Spinal cord (tissue), 10 donors: Measurements from ENCODE around the gene MT1F. TPM values are rescaled to one million over a fixed set of nuclear protein-coding genes. Genes with fewer than 3 reads are reported as not detected.
"Not testable (repeated sequence)": the region's sequence is repeated elsewhere in the genome, so short reads cannot be mapped to it uniquely, and the experiment has no call there.

Experiments used
- DNase-seq, 6 donors: peaks; one replicate each; pipeline versions ENCODE4 v3.0.0 to v3.0.0-alpha.2; 2013 to 2015; ENCODE audit warnings: low spot score in 6 of 6, low read depth in 4 of 6
- H3K27ac ChIP-seq: one replicate; pipeline ENCODE4 v1.5.1; 2013; ENCODE audit warnings: low read depth, low read length, control low read depth
- H3K27me3 ChIP-seq: one replicate; pipeline ENCODE4 v1.6.1; 2013; ENCODE audit warnings: low read length; ENCODE audit not compliant: control insufficient read depth, insufficient read depth
- H3K36me3 ChIP-seq: one replicate; pipeline ENCODE4 v1.6.1; 2013; ENCODE audit warnings: low read length; ENCODE audit not compliant: control insufficient read depth, insufficient read depth
- H3K4me1 ChIP-seq: one replicate; pipeline ENCODE4 v1.6.1; 2013; ENCODE audit warnings: low read length; ENCODE audit not compliant: control insufficient read depth, insufficient read depth
- H3K4me3 ChIP-seq: one replicate; pipeline ENCODE4 v1.5.1; 2013; ENCODE audit warnings: low read depth, low read length, control low read depth
- H3K9me3 ChIP-seq: one replicate; pipeline ENCODE4 v1.6.1; 2013; ENCODE audit warnings: low read length; ENCODE audit not compliant: control insufficient read depth, insufficient read depth
- WGBS: methylation state at CpG from one replicate; pipeline ENCODE4 v1.1.5; 2013; ENCODE audit warnings: missing lambda C conversion rate; ENCODE audit not compliant: insufficient coverage; 5-methylcytosine and 5-hydroxymethylcytosine counted together
- polyA plus RNA-seq, 2 donors: library from polyadenylated mRNA; unstranded; fragments of 120-200 nt; gene quantifications; one replicate each; pipeline ENCODE4 v1.2.1, GENCODE V29; 2013; ENCODE audit not compliant: insufficient read length in 2 of 2
- total RNA-seq, 2 donors: library from RNA; depleted of rRNA in 1 of 2; stranded (reverse); fragments of 120-200 nt in 1 of 2; fragments of >200 nt in 1 of 2; gene quantifications; one replicate each; pipeline versions ENCODE4 v1.2.3 to v1.2.4, GENCODE V29; 2013 to 2014
- donor health status: healthy.

MT1F gene
- total and polyA plus RNA-seq, 4 donors = 3.6 to 31.0 (median 13.0) TPM

- Histone ChIP-seq H3K27ac (no peak overlapping the region), H3K4me3 (no peak overlapping the region), H3K27me3 (peaks cover 71% of the 10 kb centered on the region), H3K9me3 (no peaks in the 10 kb centered on the region), H3K36me3 (no peaks in the 10 kb centered on the region), H3K4me1 (peaks cover 18% of the 10 kb centered on the region)
- WGBS = 22% methylated on average over 1 of the region's 2 CpGs
- DNase-seq = no peak
Measured at GRCh38 chr16:56670620-56670934, 12.8 kb downstream of the MT1F start.

- not testable (repeated sequence) for H3K9me3 ChIP-seq, H3K36me3 ChIP-seq, H3K4me3 ChIP-seq, H3K27ac ChIP-seq
- peak in 1 of 6 donors; percentile 31 for DNase-seq
- peaks cover 26% of the 10 kb centered on the region for H3K4me1 ChIP-seq
- 83% methylated on average over 1 of the region's 2 CpGs for WGBS
- H3K27me3 ChIP-seq = peaks cover 79% of the 10 kb centered on the region
Measured at GRCh38 chr16:56671691-56672090, 13.9 kb downstream of the MT1F start.

- WGBS = 54% methylated on average over 2 of the region's 3 CpGs
- peaks cover 78% of the 10 kb centered on the region for H3K27me3 ChIP-seq
Measured at GRCh38 chr16:56672171-56672570, 14.4 kb downstream of the MT1F start.

GRCh38 chr16:56672761-56673536 is 15.2 kb downstream of the MT1F start:
- peaks cover 75% of the 10 kb centered on the region for H3K27me3 ChIP-seq
- WGBS = 100% methylated on average over 5 of the region's 11 CpGs

More at GRCh38 chr16:56672171-56672570, 14.4 kb downstream of the MT1F start:
- not testable (repeated sequence) for H3K9me3 ChIP-seq, H3K4me3 ChIP-seq, H3K27ac ChIP-seq, DNase-seq, H3K36me3 ChIP-seq
- H3K4me1 ChIP-seq = peaks cover 26% of the 10 kb centered on the region

GRCh38 chr16:56673921-56674320 is 16.2 kb downstream of the MT1F start:
- H3K36me3 ChIP-seq = no peaks in the 10 kb centered on the region
- no peaks in the 10 kb centered on the region for H3K9me3 ChIP-seq
- peaks cover 65% of the 10 kb centered on the region for H3K27me3 ChIP-seq
- DNase-seq = peak in 2 of 6 donors; percentile 23 to 58
- H3K27ac ChIP-seq = no peak overlapping the region
- no peak overlapping the region for H3K4me3 ChIP-seq
- H3K4me1 ChIP-seq = peaks cover 16% of the 10 kb centered on the region
- 51% methylated on average over 12 of the region's 12 CpGs for WGBS

More at GRCh38 chr16:56672761-56673536, 15.2 kb downstream of the MT1F start:
- peaks cover 21% of the 10 kb centered on the region for H3K4me1 ChIP-seq
- H3K36me3 ChIP-seq = no peaks in the 10 kb centered on the region
- no peak overlapping the region for H3K27ac ChIP-seq
- no peaks in the 10 kb centered on the region for H3K9me3 ChIP-seq
- no peak overlapping the region for H3K4me3 ChIP-seq
- DNase-seq = no peak

- not testable (repeated sequence) for DNase-seq, H3K4me3 ChIP-seq, H3K36me3 ChIP-seq, H3K9me3 ChIP-seq, H3K27ac ChIP-seq
- peaks cover 11% of the 10 kb centered on the region for H3K4me1 ChIP-seq
- WGBS = 66% methylated on average over 5 of the region's 6 CpGs
- H3K27me3 ChIP-seq = peaks cover 59% of the 10 kb centered on the region
Measured at GRCh38 chr16:56674570-56674969, 16.8 kb downstream of the MT1F start.

- no peaks in the 10 kb centered on the region for H3K9me3 ChIP-seq
- no peak overlapping the region for H3K27ac ChIP-seq
- WGBS = 5% methylated on average over 21 of the region's 32 CpGs
- DNase-seq = peak in 1 of 6 donors; percentile 25
- H3K4me3 ChIP-seq = no peak overlapping the region
- H3K27me3 ChIP-seq = peaks cover 47% of the 10 kb centered on the region
- H3K4me1 ChIP-seq = peaks cover 9% of the 10 kb centered on the region
- H3K36me3 ChIP-seq = no peaks in the 10 kb centered on the region
Measured at GRCh38 chr16:56675685-56676210, 18.0 kb downstream of the MT1F start.

- H3K4me1 ChIP-seq = peaks cover 17% of the 10 kb centered on the region
- H3K9me3 ChIP-seq = no peaks in the 10 kb centered on the region
- no CpG with 5 or more reads among the region's 3 CpGs for WGBS
- H3K27ac ChIP-seq = no peak overlapping the region
- no peak overlapping the region for H3K4me3 ChIP-seq
- no peak for DNase-seq
- peaks cover 33% of the 10 kb centered on the region for H3K27me3 ChIP-seq
- H3K36me3 ChIP-seq = no peaks in the 10 kb centered on the region
Measured at GRCh38 chr16:56677474-56677873, 19.7 kb downstream of the MT1F start.

GRCh38 chr16:56679078-56679730 is 21.4 kb downstream of the MT1F start:
- H3K9me3 ChIP-seq = no peaks in the 10 kb centered on the region
- H3K27me3 ChIP-seq = peaks cover 26% of the 10 kb centered on the region
- no peak for DNase-seq
- H3K4me1 ChIP-seq = peaks cover 34% of the 10 kb centered on the region
- no peak overlapping the region for H3K27ac ChIP-seq
- no peaks in the 10 kb centered on the region for H3K36me3 ChIP-seq
- no peak overlapping the region for H3K4me3 ChIP-seq
- WGBS = 100% methylated on average over 1 of the region's 3 CpGs
